Ishikawa (cell line): ENCODE measurements around the gene CCDC70.

ENCODE experiments used
- CEBPB ChIP-seq: IDR thresholded peaks from 2 replicates; pipeline ENCODE4 v1.6.1; 2012
- CREB1 ChIP-seq: IDR thresholded peaks from 2 replicates; pipeline ENCODE4 v1.6.1; 2012; ENCODE audit warnings: low read depth
- EGR1 ChIP-seq: IDR thresholded peaks from 2 replicates; pipeline ENCODE4 v1.6.1; 2012
- EP300 ChIP-seq: IDR thresholded peaks from 2 replicates; pipeline ENCODE4 v1.6.1; 2012; ENCODE audit warnings: borderline replicate concordance
- FOXM1 ChIP-seq: IDR thresholded peaks from 2 replicates; pipeline ENCODE4 v1.6.1; 2012; ENCODE audit warnings: low read depth, borderline replicate concordance
- NFIC ChIP-seq: IDR thresholded peaks from 2 replicates; pipeline ENCODE4 v1.6.1; 2012
- RAD21 ChIP-seq: IDR thresholded peaks from 2 replicates; pipeline ENCODE4 v1.6.1; 2012; ENCODE audit warnings: low read depth
- TAF1 ChIP-seq: IDR thresholded peaks from 2 replicates; pipeline ENCODE4 v1.6.1; 2012; ENCODE audit warnings: low read depth, mild to moderate bottlenecking
- TCF12 ChIP-seq: IDR thresholded peaks from 2 replicates; pipeline ENCODE4 v1.6.1; 2012; ENCODE audit warnings: low read depth
- TEAD4 ChIP-seq: IDR thresholded peaks from 2 replicates; pipeline ENCODE4 v1.6.1; 2012
- YY1 ChIP-seq: IDR thresholded peaks from 2 replicates; pipeline ENCODE4 v1.6.1; 2012; ENCODE audit warnings: low read depth
- ZBTB7A ChIP-seq: IDR thresholded peaks from 2 replicates; pipeline ENCODE4 v1.6.1; 2012; ENCODE audit warnings: low read depth
- TF ChIP-seq, protein P1 (sequence below): IDR thresholded peaks from 2 replicates; pipeline ENCODE4 v1.6.1; 2012
- TF ChIP-seq, protein P2 (sequence below): IDR thresholded peaks from 2 replicates; pipeline ENCODE4 v1.6.1; 2012
- TF ChIP-seq, protein P3 (sequence below): IDR thresholded peaks from 2 replicates; pipeline ENCODE4 v1.6.1; 2012; ENCODE audit warnings: low read depth, mild to moderate bottlenecking

CCDC70 gene

DNA sequence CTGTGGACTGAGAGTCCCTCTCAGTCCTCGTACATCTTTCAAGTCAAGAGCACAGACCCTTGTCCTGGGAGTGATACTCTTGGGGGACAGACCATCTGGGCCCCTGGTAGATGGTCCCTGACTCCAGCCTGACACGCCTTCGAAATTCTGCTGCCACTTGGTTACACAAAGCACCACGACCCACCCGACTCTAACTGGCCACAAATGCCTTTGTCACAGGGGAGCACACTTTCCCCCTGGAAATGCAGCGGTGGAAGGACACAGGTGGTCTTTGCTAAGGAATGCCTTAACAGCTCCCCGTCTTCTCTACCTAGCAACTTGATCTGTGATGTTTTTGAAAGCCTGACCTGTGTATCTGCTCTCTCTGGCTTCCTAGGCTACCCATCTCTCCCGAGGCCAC, 44.1 kb upstream of the CCDC70 start:
- TF ChIP-seq NFIC (no peak), RAD21 (no peak), TCF12 (no peak), CREB1 (no peak), EGR1 (no peak), EP300 (no peak), CEBPB (no peak), YY1 (no peak), FOXM1 (no peak), TAF1 (no peak), TEAD4 (no peak), ZBTB7A (no peak)
- TF ChIP-seq, protein P1, sequence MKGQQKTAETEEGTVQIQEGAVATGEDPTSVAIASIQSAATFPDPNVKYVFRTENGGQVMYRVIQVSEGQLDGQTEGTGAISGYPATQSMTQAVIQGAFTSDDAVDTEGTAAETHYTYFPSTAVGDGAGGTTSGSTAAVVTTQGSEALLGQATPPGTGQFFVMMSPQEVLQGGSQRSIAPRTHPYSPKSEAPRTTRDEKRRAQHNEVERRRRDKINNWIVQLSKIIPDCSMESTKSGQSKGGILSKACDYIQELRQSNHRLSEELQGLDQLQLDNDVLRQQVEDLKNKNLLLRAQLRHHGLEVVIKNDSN, result no peak
- TF ChIP-seq, protein P2, sequence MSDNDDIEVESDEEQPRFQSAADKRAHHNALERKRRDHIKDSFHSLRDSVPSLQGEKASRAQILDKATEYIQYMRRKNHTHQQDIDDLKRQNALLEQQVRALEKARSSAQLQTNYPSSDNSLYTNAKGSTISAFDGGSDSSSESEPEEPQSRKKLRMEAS, result no peak
- TF ChIP-seq, protein P3, sequence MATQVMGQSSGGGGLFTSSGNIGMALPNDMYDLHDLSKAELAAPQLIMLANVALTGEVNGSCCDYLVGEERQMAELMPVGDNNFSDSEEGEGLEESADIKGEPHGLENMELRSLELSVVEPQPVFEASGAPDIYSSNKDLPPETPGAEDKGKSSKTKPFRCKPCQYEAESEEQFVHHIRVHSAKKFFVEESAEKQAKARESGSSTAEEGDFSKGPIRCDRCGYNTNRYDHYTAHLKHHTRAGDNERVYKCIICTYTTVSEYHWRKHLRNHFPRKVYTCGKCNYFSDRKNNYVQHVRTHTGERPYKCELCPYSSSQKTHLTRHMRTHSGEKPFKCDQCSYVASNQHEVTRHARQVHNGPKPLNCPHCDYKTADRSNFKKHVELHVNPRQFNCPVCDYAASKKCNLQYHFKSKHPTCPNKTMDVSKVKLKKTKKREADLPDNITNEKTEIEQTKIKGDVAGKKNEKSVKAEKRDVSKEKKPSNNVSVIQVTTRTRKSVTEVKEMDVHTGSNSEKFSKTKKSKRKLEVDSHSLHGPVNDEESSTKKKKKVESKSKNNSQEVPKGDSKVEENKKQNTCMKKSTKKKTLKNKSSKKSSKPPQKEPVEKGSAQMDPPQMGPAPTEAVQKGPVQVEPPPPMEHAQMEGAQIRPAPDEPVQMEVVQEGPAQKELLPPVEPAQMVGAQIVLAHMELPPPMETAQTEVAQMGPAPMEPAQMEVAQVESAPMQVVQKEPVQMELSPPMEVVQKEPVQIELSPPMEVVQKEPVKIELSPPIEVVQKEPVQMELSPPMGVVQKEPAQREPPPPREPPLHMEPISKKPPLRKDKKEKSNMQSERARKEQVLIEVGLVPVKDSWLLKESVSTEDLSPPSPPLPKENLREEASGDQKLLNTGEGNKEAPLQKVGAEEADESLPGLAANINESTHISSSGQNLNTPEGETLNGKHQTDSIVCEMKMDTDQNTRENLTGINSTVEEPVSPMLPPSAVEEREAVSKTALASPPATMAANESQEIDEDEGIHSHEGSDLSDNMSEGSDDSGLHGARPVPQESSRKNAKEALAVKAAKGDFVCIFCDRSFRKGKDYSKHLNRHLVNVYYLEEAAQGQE, result no peak

DNA sequence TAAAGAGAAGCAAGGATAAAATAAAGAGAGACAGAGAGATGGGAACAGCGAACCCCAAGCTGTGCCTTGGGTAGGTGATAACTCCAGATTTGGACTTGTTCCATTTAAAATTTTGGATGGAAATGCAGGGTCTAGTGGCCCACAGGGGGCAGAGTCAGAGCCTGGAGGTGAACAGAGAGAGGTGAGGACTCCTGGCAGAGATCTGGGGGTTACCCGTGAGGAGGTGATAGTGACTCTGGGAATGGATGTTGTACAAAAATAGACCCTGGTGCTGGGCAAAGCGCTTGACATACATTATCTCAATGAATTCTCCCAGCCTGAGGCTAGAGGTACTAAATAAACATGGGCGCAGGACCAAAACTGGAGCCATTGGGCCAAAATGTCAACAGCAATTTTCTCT, 43.5 kb upstream of the CCDC70 start:
- no peak for TF ChIP-seq FOXM1
- TF ChIP-seq CREB1, result no peak

DNA sequence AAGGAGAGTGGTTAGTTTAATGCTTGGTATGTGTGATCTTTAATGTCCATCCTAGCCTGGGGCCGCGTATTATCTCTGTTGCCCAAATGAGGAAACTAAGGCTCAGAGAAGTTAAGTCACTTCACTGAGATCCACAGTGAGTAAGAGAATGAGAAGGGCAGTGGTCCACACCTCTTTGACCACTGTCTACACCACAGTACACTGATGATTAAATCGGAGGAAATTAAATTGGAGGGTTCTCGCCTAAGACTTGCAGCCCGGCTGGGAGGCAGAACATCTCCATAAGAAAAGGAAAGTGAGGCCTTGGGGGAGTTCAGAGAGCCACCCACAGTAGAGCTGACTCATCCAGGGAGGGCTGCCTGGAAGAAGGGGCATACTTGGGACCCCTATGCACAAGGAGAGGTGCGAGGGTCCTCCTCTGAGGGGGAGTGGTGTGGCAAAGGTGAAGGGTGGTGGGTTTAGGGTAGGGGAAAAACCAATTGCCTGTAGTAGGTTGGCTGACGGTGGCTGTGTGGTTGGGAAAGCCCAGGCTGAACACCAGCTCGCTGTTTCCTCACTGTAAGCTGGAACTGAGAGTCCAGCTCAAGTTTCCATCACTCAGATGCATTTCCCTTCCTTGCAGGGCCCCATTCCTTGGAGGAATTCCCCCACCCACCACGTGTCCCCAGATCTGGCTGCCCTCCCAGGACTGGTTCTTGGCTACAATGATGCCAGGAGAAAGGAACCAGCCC, 42.8 kb upstream of the CCDC70 start:
- TF ChIP-seq, protein P3, result no peak
- no peak for TF ChIP-seq FOXM1
- TF ChIP-seq CREB1, result no peak
- TF ChIP-seq ZBTB7A, result no peak
- TF ChIP-seq NFIC, result no peak
- TF ChIP-seq YY1, result no peak
- no peak for TF ChIP-seq EP300
- no peak for TF ChIP-seq TEAD4
- TF ChIP-seq CEBPB, result no peak
- TF ChIP-seq EGR1, result no peak
- TF ChIP-seq, protein P1, result no peak

DNA sequence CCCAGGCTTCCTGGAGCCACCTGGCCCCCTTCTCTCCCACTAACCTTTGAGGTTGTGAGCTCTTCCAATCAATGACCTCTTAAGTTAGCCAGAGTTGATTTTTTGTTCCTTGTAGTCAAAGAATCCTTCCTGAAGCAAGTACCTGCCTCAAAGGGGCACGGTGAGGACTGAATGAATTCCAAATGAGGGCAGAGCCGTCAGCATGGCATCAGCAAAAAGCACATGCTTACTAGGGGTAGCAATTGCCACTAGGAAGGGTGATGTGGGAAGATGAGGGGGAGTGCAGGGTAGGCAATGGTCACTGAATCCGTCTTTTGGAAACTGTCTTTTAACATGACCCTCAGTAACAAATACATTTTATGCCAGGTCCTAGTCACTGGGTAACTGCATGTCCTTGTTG, 42.2 kb upstream of the CCDC70 start:
- TF ChIP-seq FOXM1 (no peak), CREB1 (no peak), TAF1 (no peak), TEAD4 (no peak), TCF12 (no peak), RAD21 (no peak), ZBTB7A (no peak), EP300 (no peak), NFIC (no peak), YY1 (no peak), EGR1 (no peak), CEBPB (no peak)
- TF ChIP-seq, protein P3, result no peak
- TF ChIP-seq, protein P2, result no peak
- TF ChIP-seq, protein P1, result no peak
